ENCODE measurements around the gene ALOX5. TPM values are rescaled to one million over a fixed set of nuclear protein-coding genes. Genes with fewer than 3 reads are reported as not detected.

ALOX5 gene
- total RNA-seq, 1 experiment from 2014 or later, result 3.4 TPM

DNA sequence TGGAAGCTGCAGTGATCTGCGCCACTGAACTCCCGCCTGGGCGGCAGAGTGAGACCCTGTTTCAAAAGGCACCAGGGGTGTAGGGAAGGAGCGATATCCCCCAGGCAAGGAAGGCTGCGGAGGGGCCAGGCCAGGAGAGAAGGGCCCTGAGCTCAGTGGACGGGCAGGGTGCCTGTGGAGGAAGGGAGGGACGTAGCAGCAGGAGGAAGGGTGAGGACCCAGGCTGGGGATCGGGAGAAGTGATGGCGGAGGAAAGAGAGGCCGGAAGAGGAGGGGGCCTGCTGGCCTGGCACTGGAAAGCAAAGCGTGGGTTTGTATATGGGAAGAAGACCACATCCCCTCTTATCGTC, 45.6 kb downstream of the ALOX5 start (continued):
- TF ChIP-seq SMAD4 (CRISPR knock-in tag; IDR thresholded peaks at IDR 0.05), result no peak
- TF ChIP-seq, protein P1, sequence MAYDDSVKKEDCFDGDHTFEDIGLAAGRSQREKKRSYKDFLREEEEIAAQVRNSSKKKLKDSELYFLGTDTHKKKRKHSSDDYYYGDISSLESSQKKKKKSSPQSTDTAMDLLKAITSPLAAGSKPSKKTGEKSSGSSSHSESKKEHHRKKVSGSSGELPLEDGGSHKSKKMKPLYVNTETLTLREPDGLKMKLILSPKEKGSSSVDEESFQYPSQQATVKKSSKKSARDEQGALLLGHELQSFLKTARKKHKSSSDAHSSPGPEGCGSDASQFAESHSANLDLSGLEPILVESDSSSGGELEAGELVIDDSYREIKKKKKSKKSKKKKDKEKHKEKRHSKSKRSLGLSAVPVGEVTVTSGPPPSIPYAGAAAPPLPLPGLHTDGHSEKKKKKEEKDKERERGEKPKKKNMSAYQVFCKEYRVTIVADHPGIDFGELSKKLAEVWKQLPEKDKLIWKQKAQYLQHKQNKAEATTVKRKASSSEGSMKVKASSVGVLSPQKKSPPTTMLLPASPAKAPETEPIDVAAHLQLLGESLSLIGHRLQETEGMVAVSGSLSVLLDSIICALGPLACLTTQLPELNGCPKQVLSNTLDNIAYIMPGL (CRISPR knock-in tag; IDR thresholded peaks at IDR 0.05), result no peak
- no peak for TF ChIP-seq SOX15 (CRISPR knock-in tag; IDR thresholded peaks at IDR 0.05)
- TF ChIP-seq TEAD4 (CRISPR knock-in tag; IDR thresholded peaks at IDR 0.05), result no peak

- H3K4me1 Mint-ChIP-seq, result peaks cover 18% of the 10 kb centered on the region
- ChIA-PET POLR2A (no interaction called here), CTCF (no interaction called here)
- peaks cover 5% of the 10 kb centered on the region; the same call in 1 of the 2 replicates for H3K9me3 Mint-ChIP-seq
- no peak for ATAC-seq
- no peak for DNase-seq (ENCODE audit: low spot score)
- TF ChIP-seq, protein P2, sequence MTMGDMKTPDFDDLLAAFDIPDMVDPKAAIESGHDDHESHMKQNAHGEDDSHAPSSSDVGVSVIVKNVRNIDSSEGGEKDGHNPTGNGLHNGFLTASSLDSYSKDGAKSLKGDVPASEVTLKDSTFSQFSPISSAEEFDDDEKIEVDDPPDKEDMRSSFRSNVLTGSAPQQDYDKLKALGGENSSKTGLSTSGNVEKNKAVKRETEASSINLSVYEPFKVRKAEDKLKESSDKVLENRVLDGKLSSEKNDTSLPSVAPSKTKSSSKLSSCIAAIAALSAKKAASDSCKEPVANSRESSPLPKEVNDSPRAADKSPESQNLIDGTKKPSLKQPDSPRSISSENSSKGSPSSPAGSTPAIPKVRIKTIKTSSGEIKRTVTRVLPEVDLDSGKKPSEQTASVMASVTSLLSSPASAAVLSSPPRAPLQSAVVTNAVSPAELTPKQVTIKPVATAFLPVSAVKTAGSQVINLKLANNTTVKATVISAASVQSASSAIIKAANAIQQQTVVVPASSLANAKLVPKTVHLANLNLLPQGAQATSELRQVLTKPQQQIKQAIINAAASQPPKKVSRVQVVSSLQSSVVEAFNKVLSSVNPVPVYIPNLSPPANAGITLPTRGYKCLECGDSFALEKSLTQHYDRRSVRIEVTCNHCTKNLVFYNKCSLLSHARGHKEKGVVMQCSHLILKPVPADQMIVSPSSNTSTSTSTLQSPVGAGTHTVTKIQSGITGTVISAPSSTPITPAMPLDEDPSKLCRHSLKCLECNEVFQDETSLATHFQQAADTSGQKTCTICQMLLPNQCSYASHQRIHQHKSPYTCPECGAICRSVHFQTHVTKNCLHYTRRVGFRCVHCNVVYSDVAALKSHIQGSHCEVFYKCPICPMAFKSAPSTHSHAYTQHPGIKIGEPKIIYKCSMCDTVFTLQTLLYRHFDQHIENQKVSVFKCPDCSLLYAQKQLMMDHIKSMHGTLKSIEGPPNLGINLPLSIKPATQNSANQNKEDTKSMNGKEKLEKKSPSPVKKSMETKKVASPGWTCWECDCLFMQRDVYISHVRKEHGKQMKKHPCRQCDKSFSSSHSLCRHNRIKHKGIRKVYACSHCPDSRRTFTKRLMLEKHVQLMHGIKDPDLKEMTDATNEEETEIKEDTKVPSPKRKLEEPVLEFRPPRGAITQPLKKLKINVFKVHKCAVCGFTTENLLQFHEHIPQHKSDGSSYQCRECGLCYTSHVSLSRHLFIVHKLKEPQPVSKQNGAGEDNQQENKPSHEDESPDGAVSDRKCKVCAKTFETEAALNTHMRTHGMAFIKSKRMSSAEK (CRISPR knock-in tag; IDR thresholded peaks at IDR 0.05; ENCODE audit: borderline replicate concordance), result no peak
- TF ChIP-seq CBFB (CRISPR knock-in tag; IDR thresholded peaks at IDR 0.05; ENCODE audit: low read depth), result no peak
- TF ChIP-seq GRHL2 (CRISPR knock-in tag; IDR thresholded peaks at IDR 0.05; ENCODE audit: insufficient replicate concordance, severe bottlenecking), result no peak
- TF ChIP-seq GABPB1 (CRISPR knock-in tag; IDR thresholded peaks at IDR 0.05), result no peak
- TF ChIP-seq CDX4 (CRISPR knock-in tag; IDR thresholded peaks at IDR 0.05; ENCODE audit: borderline replicate concordance), result no peak
- TF ChIP-seq ZNF317 (CRISPR knock-in tag; IDR thresholded peaks at IDR 0.05; ENCODE audit: borderline replicate concordance, low read depth), result no peak
- TF ChIP-seq NFE2L1 (CRISPR knock-in tag; IDR thresholded peaks at IDR 0.05), result no peak
- TF ChIP-seq, protein P3, sequence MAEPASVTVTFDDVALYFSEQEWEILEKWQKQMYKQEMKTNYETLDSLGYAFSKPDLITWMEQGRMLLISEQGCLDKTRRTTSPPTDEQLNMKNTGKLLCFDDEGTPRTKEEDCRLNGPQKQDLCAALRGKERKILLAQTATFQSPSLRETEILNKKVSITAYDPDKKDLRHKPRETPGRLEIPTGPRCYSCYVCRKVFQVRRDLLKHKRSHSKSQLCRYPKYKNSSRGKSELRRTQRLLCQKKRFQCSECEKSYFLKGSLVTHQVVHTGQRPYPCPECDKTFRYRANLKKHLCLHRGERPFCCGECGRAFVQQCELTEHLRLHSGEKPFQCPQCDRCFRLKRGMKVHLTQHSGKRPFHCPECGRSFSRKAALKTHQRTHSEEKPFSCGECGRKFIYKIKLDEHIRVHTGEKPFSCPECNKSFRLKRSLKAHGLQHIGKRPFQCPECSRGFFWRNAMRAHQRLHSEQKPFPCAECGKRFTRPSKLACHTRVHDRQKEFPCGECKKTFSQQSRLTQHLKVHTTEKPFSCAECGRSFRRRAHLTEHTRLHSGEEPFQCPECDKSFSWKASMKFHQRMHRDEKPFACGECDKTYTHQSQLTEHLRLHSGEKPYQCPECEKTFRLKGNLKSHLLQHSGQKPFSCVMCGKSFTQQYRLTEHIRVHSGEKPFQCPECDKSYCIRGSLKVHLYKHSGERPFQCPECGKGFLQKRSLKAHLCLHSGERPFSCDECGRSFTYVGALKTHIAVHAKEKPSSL (CRISPR knock-in tag; conservative IDR thresholded peaks at IDR 0.05), result no peak
- no peak for TF ChIP-seq SOX15 (CRISPR knock-in tag; IDR thresholded peaks at IDR 0.05)
- no peak for TF ChIP-seq RELA (CRISPR knock-in tag; IDR thresholded peaks at IDR 0.05; ENCODE audit: borderline replicate concordance)
- TF ChIP-seq, protein P4, sequence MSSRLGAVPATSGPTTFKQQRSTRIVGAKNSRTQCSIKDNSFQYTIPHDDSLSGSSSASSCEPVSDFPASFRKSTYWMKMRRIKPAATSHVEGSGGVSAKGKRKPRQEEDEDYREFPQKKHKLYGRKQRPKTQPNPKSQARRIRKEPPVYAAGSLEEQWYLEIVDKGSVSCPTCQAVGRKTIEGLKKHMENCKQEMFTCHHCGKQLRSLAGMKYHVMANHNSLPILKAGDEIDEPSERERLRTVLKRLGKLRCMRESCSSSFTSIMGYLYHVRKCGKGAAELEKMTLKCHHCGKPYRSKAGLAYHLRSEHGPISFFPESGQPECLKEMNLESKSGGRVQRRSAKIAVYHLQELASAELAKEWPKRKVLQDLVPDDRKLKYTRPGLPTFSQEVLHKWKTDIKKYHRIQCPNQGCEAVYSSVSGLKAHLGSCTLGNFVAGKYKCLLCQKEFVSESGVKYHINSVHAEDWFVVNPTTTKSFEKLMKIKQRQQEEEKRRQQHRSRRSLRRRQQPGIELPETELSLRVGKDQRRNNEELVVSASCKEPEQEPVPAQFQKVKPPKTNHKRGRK (CRISPR knock-in tag; IDR thresholded peaks at IDR 0.05; ENCODE audit: borderline replicate concordance), result no peak
- TF ChIP-seq ZNF671 (CRISPR knock-in tag; IDR thresholded peaks at IDR 0.05), result no peak
- TF ChIP-seq STAT6 (CRISPR knock-in tag; conservative IDR thresholded peaks at IDR 0.05; ENCODE audit: low read depth), result no peak
- no peak for TF ChIP-seq ZBTB21 (CRISPR knock-in tag; IDR thresholded peaks at IDR 0.05; ENCODE audit: borderline replicate concordance)
- no peak for TF ChIP-seq OVOL2 (CRISPR knock-in tag; IDR thresholded peaks at IDR 0.05; ENCODE audit: borderline replicate concordance)
- no peak for TF ChIP-seq RORB (CRISPR knock-in tag; IDR thresholded peaks at IDR 0.05)
- H3K4me3 Mint-ChIP-seq, result peak overlapping the region; percentile 94
- peaks cover 6% of the 10 kb centered on the region for H3K27me3 Mint-ChIP-seq (ENCODE audit: low read depth)
- H3K36me3 Mint-ChIP-seq, result no peaks in the 10 kb centered on the region
- no peak overlapping the region; the same call in 1 of the 2 replicates for H3K27ac Mint-ChIP-seq
Observed at GRCh38 chr10:45420453-45421192, 46.6 kb downstream of the ALOX5 start.

Data from WTC11 (cell line).